Osteoblast (primary cell): ENCODE data around the gene DICER1. TPM values are rescaled to one million over a fixed set of nuclear protein-coding genes. Genes with fewer than 3 reads are reported as not detected.

Source experiments
- DNase-seq: peaks from one replicate; pipeline ENCODE4 v3.0.0; 2011; ENCODE audit warnings: low spot score, mixed read lengths; ENCODE audit not compliant: insufficient read length; ENCODE audit errors: missing footprints
- H2AFZ ChIP-seq: 2 replicates; pipeline ENCODE4 v1.6.0; 2011; ENCODE audit warnings: mild to moderate bottlenecking, low read length
- H3K27ac ChIP-seq: 2 replicates; pipeline ENCODE4 v1.5.1; 2011; ENCODE audit warnings: mild to moderate bottlenecking, low read depth, low read length, moderate library complexity
- H3K27me3 ChIP-seq: 2 replicates; pipeline ENCODE4 v1.6.0; 2012; ENCODE audit warnings: mild to moderate bottlenecking, control low read depth, inconsistent platforms, low read length, moderate library complexity; ENCODE audit not compliant: insufficient read depth
- H3K36me3 ChIP-seq: 2 replicates; pipeline ENCODE4 v1.5.1; 2011; ENCODE audit warnings: mild to moderate bottlenecking, low read length, control low read depth, moderate library complexity; ENCODE audit not compliant: insufficient read depth
- H3K4me1 ChIP-seq: 2 replicates; pipeline ENCODE4 v1.5.1; 2011; ENCODE audit warnings: mild to moderate bottlenecking, low read length, control low read depth, moderate library complexity; ENCODE audit not compliant: insufficient read depth
- H3K4me2 ChIP-seq: 2 replicates; pipeline ENCODE4 v1.6.0; 2011; ENCODE audit warnings: mild to moderate bottlenecking, low read length; ENCODE audit not compliant: insufficient read depth
- H3K4me3 ChIP-seq: fragments of 200-600 bp; sonication (generic); 3 replicates; pipeline ENCODE4 v1.5.1; 2012; ENCODE audit warnings: mild to moderate bottlenecking, low read length, inconsistent platforms; ENCODE audit not compliant: insufficient read depth
- H3K79me2 ChIP-seq: 2 replicates; pipeline ENCODE4 v1.6.0; 2012; ENCODE audit warnings: mild to moderate bottlenecking, low read length, control low read depth, inconsistent platforms; ENCODE audit not compliant: insufficient read depth
- H3K9me3 ChIP-seq: 2 replicates; pipeline ENCODE4 v1.5.1; 2011; ENCODE audit warnings: low read depth, low read length, control low read depth
- H4K20me1 ChIP-seq: 2 replicates; pipeline ENCODE4 v1.6.0; 2012; ENCODE audit warnings: mild to moderate bottlenecking, low read length, control low read depth; ENCODE audit not compliant: insufficient read depth
- total RNA-seq: library from RNA; depleted of rRNA; stranded (reverse); fragments of >200 nt; gene quantifications from 2 replicates; pipeline ENCODE4 v1.2.3, GENCODE V29; 2012
- TF ChIP-seq, protein P1 (sequence below): IDR thresholded peaks from 2 replicates; pipeline ENCODE4 v1.5.1; 2011; ENCODE audit warnings: mild to moderate bottlenecking, low read depth, low read length, moderate library complexity; ENCODE audit errors: extremely low read depth

The DICER1 gene
- total RNA-seq, 1 donor: 53.6 TPM

DNA sequence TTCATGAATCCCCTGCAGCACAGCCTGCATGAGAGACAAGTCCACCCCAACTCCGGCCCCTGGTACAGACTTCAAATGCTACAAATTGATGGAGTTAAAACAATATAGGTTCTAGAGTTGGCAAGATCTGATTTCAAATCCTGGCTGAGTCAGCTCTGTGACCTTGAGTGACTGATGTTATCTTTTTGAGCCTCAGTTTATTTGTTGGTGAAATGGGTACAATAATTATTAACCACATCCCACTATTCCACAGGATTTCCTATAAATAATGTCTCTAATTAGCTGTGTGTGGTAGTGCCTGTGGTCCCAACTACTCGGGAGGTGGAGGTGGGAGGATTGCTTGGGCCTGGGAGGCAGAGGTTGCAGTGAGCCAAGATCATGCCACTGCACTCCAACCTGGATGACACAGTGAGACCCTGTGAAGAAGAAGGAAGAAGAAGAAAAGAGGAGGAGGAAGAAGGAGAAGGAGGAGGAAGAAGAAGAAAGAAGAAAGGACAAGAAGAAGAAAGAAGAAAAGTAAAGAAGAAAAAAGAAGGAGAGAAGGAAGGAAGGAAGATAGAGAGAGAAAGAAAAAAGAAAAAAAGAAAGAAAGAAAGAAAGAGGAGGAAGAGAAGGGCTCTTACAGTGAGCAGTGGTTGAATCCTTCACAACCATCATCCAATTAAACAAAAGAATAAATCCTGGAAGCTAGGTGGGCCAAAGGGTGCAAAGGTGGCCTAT, 39.7 kb upstream of the DICER1 start:
- no peaks in the 10 kb centered on the region for H3K79me2 ChIP-seq
- DNase-seq: no peak
- peaks cover 2% of the 10 kb centered on the region for H3K27me3 ChIP-seq
- no peaks in the 10 kb centered on the region for H3K4me1 ChIP-seq
- H3K4me3 ChIP-seq: no peak overlapping the region
- H4K20me1 ChIP-seq: no peaks in the 10 kb centered on the region
- H2AFZ ChIP-seq: no peak overlapping the region
- H3K27ac ChIP-seq: no peak overlapping the region
- TF ChIP-seq, protein P1, sequence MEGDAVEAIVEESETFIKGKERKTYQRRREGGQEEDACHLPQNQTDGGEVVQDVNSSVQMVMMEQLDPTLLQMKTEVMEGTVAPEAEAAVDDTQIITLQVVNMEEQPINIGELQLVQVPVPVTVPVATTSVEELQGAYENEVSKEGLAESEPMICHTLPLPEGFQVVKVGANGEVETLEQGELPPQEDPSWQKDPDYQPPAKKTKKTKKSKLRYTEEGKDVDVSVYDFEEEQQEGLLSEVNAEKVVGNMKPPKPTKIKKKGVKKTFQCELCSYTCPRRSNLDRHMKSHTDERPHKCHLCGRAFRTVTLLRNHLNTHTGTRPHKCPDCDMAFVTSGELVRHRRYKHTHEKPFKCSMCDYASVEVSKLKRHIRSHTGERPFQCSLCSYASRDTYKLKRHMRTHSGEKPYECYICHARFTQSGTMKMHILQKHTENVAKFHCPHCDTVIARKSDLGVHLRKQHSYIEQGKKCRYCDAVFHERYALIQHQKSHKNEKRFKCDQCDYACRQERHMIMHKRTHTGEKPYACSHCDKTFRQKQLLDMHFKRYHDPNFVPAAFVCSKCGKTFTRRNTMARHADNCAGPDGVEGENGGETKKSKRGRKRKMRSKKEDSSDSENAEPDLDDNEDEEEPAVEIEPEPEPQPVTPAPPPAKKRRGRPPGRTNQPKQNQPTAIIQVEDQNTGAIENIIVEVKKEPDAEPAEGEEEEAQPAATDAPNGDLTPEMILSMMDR: no peak
- H3K9me3 ChIP-seq: no peaks in the 10 kb centered on the region
- no peak overlapping the region for H3K4me2 ChIP-seq
- H3K36me3 ChIP-seq: no peaks in the 10 kb centered on the region

DNA sequence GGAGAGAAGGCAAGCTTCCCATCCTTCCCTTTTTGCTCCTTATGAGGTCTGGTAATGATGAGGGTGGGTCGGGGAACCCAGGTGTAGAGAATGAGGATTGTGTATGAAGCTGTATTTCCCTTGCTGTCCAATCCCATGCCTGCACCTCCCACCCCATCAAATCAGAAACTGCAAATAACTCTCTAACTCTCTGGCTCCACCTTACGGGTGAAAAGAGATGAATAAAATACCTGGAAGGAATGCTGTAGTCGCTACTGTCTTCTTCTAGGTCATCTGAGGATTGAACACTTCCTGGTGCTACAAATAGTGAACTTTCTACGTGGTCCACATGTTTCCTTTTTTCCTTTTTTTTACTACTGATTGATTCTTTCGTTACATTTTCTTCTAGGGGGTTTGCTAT, 38.9 kb upstream of the DICER1 start:
- H3K27me3 ChIP-seq: peaks cover 2% of the 10 kb centered on the region
- no peaks in the 10 kb centered on the region for H4K20me1 ChIP-seq
- no peaks in the 10 kb centered on the region for H3K79me2 ChIP-seq
- no peak overlapping the region for H3K4me2 ChIP-seq
- H3K27ac ChIP-seq: no peak overlapping the region
- H3K4me1 ChIP-seq: no peaks in the 10 kb centered on the region
- H3K9me3 ChIP-seq: no peaks in the 10 kb centered on the region
- DNase-seq: no peak
- no peaks in the 10 kb centered on the region for H3K36me3 ChIP-seq
- TF ChIP-seq, protein P1: no peak
- H2AFZ ChIP-seq: no peak overlapping the region
- H3K4me3 ChIP-seq: no peak overlapping the region

DNA sequence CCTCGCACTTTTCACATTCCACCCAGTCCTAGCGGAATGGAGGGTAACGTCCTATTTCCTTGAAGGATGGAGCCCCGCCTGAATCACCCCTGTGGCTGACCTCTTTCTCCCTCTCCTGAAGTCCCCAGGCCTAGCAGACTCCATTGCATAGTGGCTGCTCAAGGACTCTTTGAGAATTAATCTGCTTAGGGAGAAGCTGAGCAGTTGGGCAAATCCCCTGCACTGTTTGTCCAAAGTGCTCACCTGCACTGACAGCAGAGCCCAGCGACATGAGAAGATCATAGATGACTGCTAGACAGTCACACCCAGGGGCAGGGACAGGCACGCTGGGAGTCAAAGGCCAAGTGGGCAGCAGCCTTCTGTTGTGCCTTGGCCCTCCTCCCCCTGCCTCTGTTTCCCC, 37.7 kb upstream of the DICER1 start:
- TF ChIP-seq, protein P1: no peak
- H4K20me1 ChIP-seq: no peaks in the 10 kb centered on the region
- DNase-seq: no peak
- H3K27ac ChIP-seq: no peak overlapping the region
- H3K4me1 ChIP-seq: no peaks in the 10 kb centered on the region
- H3K4me2 ChIP-seq: no peak overlapping the region
- H3K79me2 ChIP-seq: no peaks in the 10 kb centered on the region
- no peak overlapping the region for H2AFZ ChIP-seq
- no peaks in the 10 kb centered on the region for H3K36me3 ChIP-seq
- H3K9me3 ChIP-seq: no peaks in the 10 kb centered on the region
- H3K4me3 ChIP-seq: no peak overlapping the region
- peaks cover 2% of the 10 kb centered on the region for H3K27me3 ChIP-seq

DNA sequence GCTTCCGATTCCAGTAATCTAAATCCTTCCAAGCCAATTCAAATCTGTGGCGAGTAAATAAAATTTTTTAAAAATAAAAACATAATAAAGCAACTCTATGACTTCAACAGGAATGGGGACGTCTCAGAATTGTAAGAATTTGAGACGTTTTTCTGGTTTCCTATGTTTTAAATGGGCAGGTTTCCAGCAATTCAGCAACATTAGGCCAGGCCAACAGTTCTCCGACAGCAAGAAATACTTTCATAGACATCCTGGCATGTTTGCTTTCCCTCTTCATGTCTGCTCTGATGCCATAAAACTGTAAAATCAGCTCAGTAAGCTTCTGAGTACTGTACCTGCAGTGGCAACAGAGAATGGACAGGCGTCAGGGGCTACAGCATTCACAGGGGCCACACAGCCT, 35.8 kb upstream of the DICER1 start:
- TF ChIP-seq, protein P1: no peak
- Histone ChIP-seq H4K20me1 (no peaks in the 10 kb centered on the region), H3K79me2 (no peaks in the 10 kb centered on the region), H3K36me3 (no peaks in the 10 kb centered on the region), H3K4me3 (no peak overlapping the region), H3K4me1 (no peaks in the 10 kb centered on the region), H3K9me3 (no peaks in the 10 kb centered on the region), H2AFZ (no peak overlapping the region), H3K27me3 (peaks cover 2% of the 10 kb centered on the region), H3K27ac (no peak overlapping the region), H3K4me2 (no peak overlapping the region)
- DNase-seq: no peak
